ENCODE data around the gene APEH.

GRCh38 chr3:49639551-49639950 is 34.6 kb upstream of the APEH start:
- TF ChIP-seq ZNF24 (tag by site-specific recombination; IDR thresholded peaks at IDR 0.05), result no peak
- no peak for TF ChIP-seq ZNF626 (tag by site-specific recombination; IDR thresholded peaks at IDR 0.05)
- TF ChIP-seq ZBTB20 (tag by site-specific recombination; IDR thresholded peaks at IDR 0.05), result no peak
- TF ChIP-seq SP2 (tag by site-specific recombination; IDR thresholded peaks at IDR 0.05), result no peak
- no peak for TF ChIP-seq CTCF (tag by site-specific recombination; IDR thresholded peaks at IDR 0.05)
- no peak for TF ChIP-seq ZNF133 (tag by site-specific recombination; IDR thresholded peaks at IDR 0.05)
- no peak for TF ChIP-seq ZNF221 (tag by site-specific recombination; IDR thresholded peaks at IDR 0.05; ENCODE audit: borderline replicate concordance)
